DOHH2 (cell line): ENCODE data around the gene RAPGEF3.

ENCODE experiments used
- CTCF ChIP-seq: fragments of 200-600 bp; sonication (generic); IDR thresholded peaks from one replicate; pipeline ENCODE4 v1.5.1; 2014; ENCODE audit warnings: antibody characterized with exemption, mild to moderate bottlenecking, low read depth, low read length; ENCODE audit not compliant: poor library complexity, severe bottlenecking
- EZH2phosphoT487 ChIP-seq: fragments of 200-600 bp; sonication (generic); IDR thresholded peaks from 2 replicates; pipeline ENCODE4 v1.6.1; 2017; ENCODE audit warnings: borderline replicate concordance, mild to moderate bottlenecking, antibody characterized with exemption, low read length, moderate library complexity, mixed read lengths

- no peak for TF ChIP-seq CTCF
- no peak for TF ChIP-seq EZH2phosphoT487
These were observed 18.5 kb upstream of the RAPGEF3 start for GRCh38 chr12:47777151-47777550.
